K562 (cell line): ENCODE results near the gene WASHC3. TPM values are rescaled to one million over a fixed set of nuclear protein-coding genes. Genes with fewer than 3 reads are reported as not detected.

Experiments used
- ATAC-seq: fragments of 200-7000 bp; cut with Tn5 transposase; 3 replicates; pipeline ENCODE4 v1.9.1; 2020; ENCODE audit warnings: moderate library complexity
- BruUV-seq: library from RNA; stranded (reverse); fragments of 400-500 nt; replicated peaks from 2 replicates; lab custom pipeline; 2021; lab: Mats Ljungman, UMichigan
- CTCF ChIA-PET: fragments of 300-600 bp; formaldehyde crosslinking; extraction: SDS; loops from one replicate; lab custom pipeline; 2021; ENCODE audit warnings: low intra/inter-chr PET ratio; lab: Yijun Ruan, JAX
- POLR2A ChIA-PET: fragments of 300-600, 350-650 bp; sonication (Branson Sonifier 250); formaldehyde crosslinking; extraction: SDS; loops from one replicate; lab custom pipeline; 2021; ENCODE audit warnings: antibody characterized with exemption, inconsistent platforms; lab: Yijun Ruan, JAX
- DNase-seq, 4 experiments: peaks; one replicate each; pipeline versions ENCODE4 v3.0.0 to v3.0.0-alpha.2; 2011 to 2018; ENCODE audit warnings: low spot score in 3 of 4, mixed read lengths in 3 of 4; ENCODE audit errors: extremely low read depth in 1 of 4
- FAIRE-seq: peaks from 2 replicates; lab custom pipeline; 2011; peaks lifted over from hg19 to GRCh38; lab: Jason Lieb, UNC
- H2AFZ ChIP-seq: 2 replicates; pipeline ENCODE4 v1.6.0; 2011; ENCODE audit warnings: low read depth, low read length, control low read depth, inconsistent platforms
- H3K27ac ChIP-seq: fragments of 200-600 bp; 3 replicates; pipeline ENCODE4 v1.8.0; 2011; ENCODE audit warnings: low read depth, mild to moderate bottlenecking, control low read depth, inconsistent platforms, low read length, moderate library complexity, mixed read lengths; ENCODE audit errors: extremely low read depth
- H3K27me3 ChIP-seq, 2 experiments: fragments of 300-600 bp in 1 of 2; 2 replicates in 1 of 2; 3 replicates in 1 of 2; pipeline versions ENCODE4 v1.6.0 to v1.8.0; 2011; ENCODE audit warnings: inconsistent platforms in 2 of 2, low read length in 2 of 2, mild to moderate bottlenecking in 1 of 2, mixed read lengths in 1 of 2, moderate library complexity in 1 of 2; ENCODE audit not compliant: control insufficient read depth in 2 of 2, insufficient read depth in 2 of 2
- H3K36me3 ChIP-seq: fragments of 300-600 bp; 3 replicates; pipeline ENCODE4 v1.8.0; 2011; ENCODE audit warnings: mild to moderate bottlenecking, low read length, inconsistent platforms; ENCODE audit not compliant: control insufficient read depth, insufficient read depth
- H3K4me1 ChIP-seq, 2 experiments: fragments of 200-600 bp in 1 of 2; replicated peaks in 1 of 2; 2 replicates in 1 of 2; 3 replicates in 1 of 2; pipeline versions ENCODE4 v1.5.1 to v1.8.0; 2011; ENCODE audit warnings: inconsistent platforms in 2 of 2, low read length in 2 of 2, mild to moderate bottlenecking in 1 of 2, mixed read lengths in 1 of 2, moderate library complexity in 1 of 2; ENCODE audit not compliant: control insufficient read depth in 2 of 2, insufficient read depth in 2 of 2
- H3K4me2 ChIP-seq: 2 replicates; pipeline ENCODE4 v1.6.1; 2011; ENCODE audit warnings: low read length, control low read depth, inconsistent platforms, mixed read lengths; ENCODE audit not compliant: insufficient read depth
- H3K4me3 ChIP-seq: fragments of 200-600 bp; sonication (generic), shearing (Covaris generic); 2 replicates; pipeline ENCODE4 v1.5.1; 2016; ENCODE audit warnings: control low read depth, inconsistent platforms
- H3K79me2 ChIP-seq: fragments of 200-600 bp; 3 replicates; pipeline ENCODE4 v1.8.0; 2011; ENCODE audit warnings: low read length, inconsistent platforms; ENCODE audit not compliant: control insufficient read depth, insufficient read depth
- H3K9ac ChIP-seq, 2 experiments: 2 replicates each; pipeline versions ENCODE4 v1.6.0 to v1.6.1; 2011; ENCODE audit warnings: low read depth in 2 of 2, low read length in 2 of 2, control low read depth in 1 of 2, inconsistent platforms in 1 of 2, mild to moderate bottlenecking in 1 of 2, mixed read lengths in 1 of 2; ENCODE audit not compliant: insufficient read depth in 1 of 2
- H3K9me1 ChIP-seq: one replicate; pipeline ENCODE4 v1.6.0; 2011; ENCODE audit warnings: inconsistent platforms, mild to moderate bottlenecking, low read length, moderate library complexity; ENCODE audit not compliant: control insufficient read depth, insufficient read depth
- H3K9me3 ChIP-seq: replicated peaks from 2 replicates; pipeline ENCODE4 v1.5.1; 2011; ENCODE audit warnings: low read depth, low read length, inconsistent platforms; ENCODE audit not compliant: control insufficient read depth, insufficient read depth
- H4K20me1 ChIP-seq: replicated peaks from 2 replicates; pipeline ENCODE4 v1.6.1; 2011; ENCODE audit warnings: low read length, inconsistent platforms, mixed read lengths; ENCODE audit not compliant: control insufficient read depth, insufficient read depth
- BRD9 ChIP-seq: fragments of 450-650 bp; IDR thresholded peaks from 2 replicates; pipeline ENCODE4 v1.6.1; 2018; ENCODE audit warnings: low read depth; ENCODE audit not compliant: partially characterized antibody
- C11orf30 ChIP-seq: fragments of 450-650 bp; IDR thresholded peaks from 2 replicates; pipeline ENCODE4 v1.6.1; 2016; ENCODE audit warnings: low read depth, mild to moderate bottlenecking
- HOMEZ ChIP-seq: fragments of 250-450 bp; sonication (Bioruptor Pico); IDR thresholded peaks from 2 replicates; pipeline ENCODE4 v1.4.0; 2020; ENCODE audit warnings: mild to moderate bottlenecking, moderate library complexity
- HSF4 ChIP-seq: fragments of 250-450 bp; sonication (Bioruptor Pico); IDR thresholded peaks from 2 replicates; pipeline ENCODE4 v2.1.2; 2022; ENCODE audit warnings: mild to moderate bottlenecking, moderate library complexity, borderline replicate concordance
- KAT7 ChIP-seq: sonication (generic); formaldehyde crosslinking; IDR thresholded peaks from 2 replicates; pipeline ENCODE4 v1.8.0; 2022; ENCODE audit warnings: missing genetic modification reagents, mild to moderate bottlenecking, borderline replicate concordance
- MAFF ChIP-seq: IDR thresholded peaks from 2 replicates; pipeline ENCODE4 v1.6.1; 2012; ENCODE audit warnings: low read length, improper control_type of control experiment
- MAFG ChIP-seq: fragments of 450-650 bp; conservative IDR thresholded peaks from 2 replicates; pipeline ENCODE4 v1.6.1; 2016; ENCODE audit warnings: missing genetic modification characterization, missing compliant biosample characterization
- MAFK ChIP-seq: IDR thresholded peaks from 2 replicates; pipeline ENCODE4 v1.6.1; 2011; ENCODE audit warnings: low read length, improper control_type of control experiment
- TCF15 ChIP-seq: fragments of 250-450 bp; sonication (Bioruptor Pico); IDR thresholded peaks from 2 replicates; pipeline ENCODE4 v1.8.0; 2022; ENCODE audit warnings: moderate library complexity, mild to moderate bottlenecking, inconsistent platforms
- ZNF316 ChIP-seq: fragments of 450-650 bp; IDR thresholded peaks from 2 replicates; pipeline ENCODE4 v1.6.1; 2016
- WGBS: fragments of 100-300 bp; shearing (Covaris generic); methylation state at CpG from one replicate; pipeline ENCODE4 v1.1.6; 2016; ENCODE audit warnings: low coverage, mixed read lengths; ENCODE audit not compliant: insufficient coverage; ENCODE audit errors: missing lambda C conversion rate; 5-methylcytosine and 5-hydroxymethylcytosine counted together
- in situ Hi-C: fragments of 300-500 bp; cut with MboI; formaldehyde crosslinking; loops from 4 replicates; pipeline ENCODE4 v1.15.0; 2018; ENCODE audit warnings: inconsistent platforms, mixed read lengths
- intact Hi-C: fragments of 100-400 bp; cut with micrococcal nuclease; formaldehyde crosslinking; loops from 2 replicates; pipeline ENCODE4 v1.14.2; 2022
- polyA plus RNA-seq, 8 experiments: library from polyadenylated mRNA; depleted of rRNA in 4 of 8; stranded (reverse) in 5 of 8; unstranded in 3 of 8; fragments of >200 nt; fragmentation: Nextera tagmentation in 2 of 8; fragmentation: Illumina TruSeq in 1 of 8; extraction: Ambion mirVana in 2 of 8; extraction: Trizol in 1 of 8; gene quantifications; 2 replicates each; pipeline versions ENCODE4 v1.2.1 to v1.2.3, GENCODE V29; 2011 to 2014; ENCODE audit warnings: inconsistent platforms in 1 of 8, missing spikeins in 1 of 8
- total RNA-seq, 7 experiments: library from RNA; depleted of rRNA in 6 of 7; stranded (reverse); fragments of >200 nt in 6 of 7; fragmentation: Illumina TruSeq in 2 of 7; extraction: Trizol in 2 of 7; gene quantifications; 2 replicates each; pipeline versions ENCODE4 v1.2.1 to v1.2.3, GENCODE V29; 2011 to 2021; ENCODE audit warnings: low replicate concordance in 1 of 7

WASHC3 gene
- total and polyA plus RNA-seq, 9 of the 15 experiments (the other 6 are each of a cell fraction or from before 2014, with no cell fraction given): 14.3 to 74.9 (median 35.1) TPM

GRCh38 chr12:102050660-102051430 lies 10.9 kb downstream of the WASHC3 start:
- ChIA-PET POLR2A (interaction anchor here (0.6 to 1.0 kb wide), 2 partner anchors 11 to 65 kb away, joined by 3 read pairs; partner anchors contain the start of gene WASHC3), CTCF (no interaction called here)
- Histone ChIP-seq H3K27me3 (no peaks in the 10 kb centered on the region), H3K27ac (no peak overlapping the region), H3K4me3 (no peak overlapping the region), H4K20me1 (no peaks in the 10 kb centered on the region), H3K4me1 (peaks cover 0 to 3% of the 10 kb centered on the region in 2 experiments; a peak in 1 of 5 replicates), H3K9me3 (no peaks in the 10 kb centered on the region), H3K79me2 (no peaks in the 10 kb centered on the region), H3K9me1 (no peaks in the 10 kb centered on the region), H3K36me3 (peaks cover 3% of the 10 kb centered on the region; the same call in 1 of the 3 replicates)
- 30% methylated on average over 1 of the region's 1 CpG for WGBS
- in situ Hi-C loops: no loop called here
- no peak for DNase-seq
- peak; percentile 74 for TF ChIP-seq MAFF
- peak; percentile 47 for TF ChIP-seq MAFG
- peak; percentile 48; the same call in 1 of the 2 replicates for TF ChIP-seq C11orf30
- TF ChIP-seq ZNF316: peak; percentile 75
- TF ChIP-seq HOMEZ (CRISPR knock-in tag): no peak
- no peak for TF ChIP-seq TCF15 (CRISPR knock-in tag)
- no peak for TF ChIP-seq KAT7 (CRISPR knock-in tag)
- no peak for TF ChIP-seq HSF4 (CRISPR knock-in tag)
- TF ChIP-seq BRD9: no peak
- TF ChIP-seq MAFK: peak; percentile 79
- TF ChIP-seq, all 486 proteins: peak for 5
- Histone ChIP-seq H3K9ac (no peak overlapping the region), H3K4me2 (no peak overlapping the region), H2AFZ (no peak overlapping the region)
- BruUV-seq: no TSS peak
- intact Hi-C loops: no loop called here
- ATAC-seq: no peak
- FAIRE-seq: no peak
